Upper lobe of left lung (tissue), 4 donors: Measurements from ENCODE around the gene DNAJB4.
"Not testable (repeated sequence)": the region's sequence is repeated elsewhere in the genome, so short reads cannot be mapped to it uniquely, and the experiment has no call there.

Experiments used
- POLR2A ChIP-seq, 4 donors: fragments of 450-650 bp; IDR thresholded peaks; one replicate each; pipeline ENCODE4 v1.5.1; 2016 to 2017; ENCODE audit warnings: antibody characterized with exemption in 4 of 4, mild to moderate bottlenecking in 2 of 4
- POLR2AphosphoS5 ChIP-seq, 2 donors: sonication (generic); formaldehyde crosslinking; IDR thresholded peaks; one replicate each; pipeline ENCODE4 v1.5.1; 2017; ENCODE audit warnings: antibody characterized with exemption in 2 of 2
- TF ChIP-seq, protein P1 (sequence below), 6 experiments: fragments of 450-650 bp in 4 of 6; fragments of 200-600 bp in 2 of 6; sonication (generic) in 2 of 6; IDR thresholded peaks; one replicate each; pipeline ENCODE4 v1.5.1; 2016 to 2019; ENCODE audit warnings: antibody characterized with exemption in 6 of 6

DNA sequence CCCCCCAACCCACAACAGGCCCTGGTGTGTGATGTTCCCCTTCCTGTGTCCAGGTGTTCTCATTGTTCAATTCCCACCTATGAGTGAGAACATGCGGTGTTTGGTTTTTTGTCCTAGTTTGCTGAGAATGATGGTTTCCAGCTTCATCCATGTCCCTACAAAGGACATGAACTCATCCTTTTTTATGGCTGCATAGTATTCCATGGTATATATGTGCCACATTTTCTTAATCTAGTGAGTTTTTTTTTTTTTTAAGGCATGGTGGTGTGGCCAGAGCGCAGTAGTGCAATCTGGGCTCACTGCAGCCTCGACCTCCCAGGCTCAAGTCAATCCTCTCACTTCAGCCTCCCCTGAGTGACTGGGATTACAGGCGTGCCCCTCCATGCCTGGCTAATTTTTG is 16.4 kb downstream of the DNAJB4 start:
- not testable (repeated sequence) for TF ChIP-seq POLR2A, POLR2AphosphoS5 (IDR thresholded peaks at IDR 0.05)
- TF ChIP-seq, protein P1, sequence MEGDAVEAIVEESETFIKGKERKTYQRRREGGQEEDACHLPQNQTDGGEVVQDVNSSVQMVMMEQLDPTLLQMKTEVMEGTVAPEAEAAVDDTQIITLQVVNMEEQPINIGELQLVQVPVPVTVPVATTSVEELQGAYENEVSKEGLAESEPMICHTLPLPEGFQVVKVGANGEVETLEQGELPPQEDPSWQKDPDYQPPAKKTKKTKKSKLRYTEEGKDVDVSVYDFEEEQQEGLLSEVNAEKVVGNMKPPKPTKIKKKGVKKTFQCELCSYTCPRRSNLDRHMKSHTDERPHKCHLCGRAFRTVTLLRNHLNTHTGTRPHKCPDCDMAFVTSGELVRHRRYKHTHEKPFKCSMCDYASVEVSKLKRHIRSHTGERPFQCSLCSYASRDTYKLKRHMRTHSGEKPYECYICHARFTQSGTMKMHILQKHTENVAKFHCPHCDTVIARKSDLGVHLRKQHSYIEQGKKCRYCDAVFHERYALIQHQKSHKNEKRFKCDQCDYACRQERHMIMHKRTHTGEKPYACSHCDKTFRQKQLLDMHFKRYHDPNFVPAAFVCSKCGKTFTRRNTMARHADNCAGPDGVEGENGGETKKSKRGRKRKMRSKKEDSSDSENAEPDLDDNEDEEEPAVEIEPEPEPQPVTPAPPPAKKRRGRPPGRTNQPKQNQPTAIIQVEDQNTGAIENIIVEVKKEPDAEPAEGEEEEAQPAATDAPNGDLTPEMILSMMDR (IDR thresholded peaks at IDR 0.05) = not testable (repeated sequence)
